ENCODE results near the gene NXNL1. TPM values are rescaled to one million over a fixed set of nuclear protein-coding genes. Genes with fewer than 3 reads are reported as not detected.

NXNL1 gene
- total RNA-seq, 4 donors from 2014 or later, result not detected

DNA sequence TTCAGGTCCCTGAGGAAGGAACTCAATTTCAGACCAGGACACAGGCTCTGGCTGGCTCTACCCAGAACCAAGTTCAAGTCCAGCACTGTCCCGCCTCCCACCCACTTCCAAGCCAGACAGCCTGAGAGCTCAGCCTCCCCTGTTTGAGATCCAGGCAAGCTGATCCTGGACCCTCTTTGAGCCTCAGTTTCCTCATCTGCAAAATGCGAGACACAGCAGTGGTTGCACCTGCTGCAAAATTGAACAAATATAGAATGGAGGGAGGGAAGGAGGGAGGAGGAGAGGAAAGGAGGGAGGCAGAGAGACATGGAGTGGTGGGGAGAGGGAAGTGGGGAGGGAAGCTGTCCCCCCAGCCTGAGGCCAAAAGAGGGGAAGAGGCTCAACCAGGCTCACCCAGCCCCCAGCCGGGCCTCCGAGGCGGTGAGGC is 13.0 kb downstream of the NXNL1 start:
- Histone ChIP-seq H3K4me3 (peak overlapping the region in 1 of 2 donors; percentile 59), H3K36me3 (no peaks in the 10 kb centered on the region), H3K4me1 (peaks cover 0 to 7% of the 10 kb centered on the region in 2 donors), H3K27me3 (no peaks in the 10 kb centered on the region), H3K9me3 (no peaks in the 10 kb centered on the region), H3K27ac (no peak overlapping the region)
- TF ChIP-seq, protein P1, sequence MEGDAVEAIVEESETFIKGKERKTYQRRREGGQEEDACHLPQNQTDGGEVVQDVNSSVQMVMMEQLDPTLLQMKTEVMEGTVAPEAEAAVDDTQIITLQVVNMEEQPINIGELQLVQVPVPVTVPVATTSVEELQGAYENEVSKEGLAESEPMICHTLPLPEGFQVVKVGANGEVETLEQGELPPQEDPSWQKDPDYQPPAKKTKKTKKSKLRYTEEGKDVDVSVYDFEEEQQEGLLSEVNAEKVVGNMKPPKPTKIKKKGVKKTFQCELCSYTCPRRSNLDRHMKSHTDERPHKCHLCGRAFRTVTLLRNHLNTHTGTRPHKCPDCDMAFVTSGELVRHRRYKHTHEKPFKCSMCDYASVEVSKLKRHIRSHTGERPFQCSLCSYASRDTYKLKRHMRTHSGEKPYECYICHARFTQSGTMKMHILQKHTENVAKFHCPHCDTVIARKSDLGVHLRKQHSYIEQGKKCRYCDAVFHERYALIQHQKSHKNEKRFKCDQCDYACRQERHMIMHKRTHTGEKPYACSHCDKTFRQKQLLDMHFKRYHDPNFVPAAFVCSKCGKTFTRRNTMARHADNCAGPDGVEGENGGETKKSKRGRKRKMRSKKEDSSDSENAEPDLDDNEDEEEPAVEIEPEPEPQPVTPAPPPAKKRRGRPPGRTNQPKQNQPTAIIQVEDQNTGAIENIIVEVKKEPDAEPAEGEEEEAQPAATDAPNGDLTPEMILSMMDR (IDR thresholded peaks at IDR 0.05), result no peak
- no peak for TF ChIP-seq POLR2A (IDR thresholded peaks at IDR 0.05)
- DNase-seq, result no peak
- intact Hi-C loops (cut with DNase I; ENCODE audit: low total_unique reads), result no loop called here

DNA sequence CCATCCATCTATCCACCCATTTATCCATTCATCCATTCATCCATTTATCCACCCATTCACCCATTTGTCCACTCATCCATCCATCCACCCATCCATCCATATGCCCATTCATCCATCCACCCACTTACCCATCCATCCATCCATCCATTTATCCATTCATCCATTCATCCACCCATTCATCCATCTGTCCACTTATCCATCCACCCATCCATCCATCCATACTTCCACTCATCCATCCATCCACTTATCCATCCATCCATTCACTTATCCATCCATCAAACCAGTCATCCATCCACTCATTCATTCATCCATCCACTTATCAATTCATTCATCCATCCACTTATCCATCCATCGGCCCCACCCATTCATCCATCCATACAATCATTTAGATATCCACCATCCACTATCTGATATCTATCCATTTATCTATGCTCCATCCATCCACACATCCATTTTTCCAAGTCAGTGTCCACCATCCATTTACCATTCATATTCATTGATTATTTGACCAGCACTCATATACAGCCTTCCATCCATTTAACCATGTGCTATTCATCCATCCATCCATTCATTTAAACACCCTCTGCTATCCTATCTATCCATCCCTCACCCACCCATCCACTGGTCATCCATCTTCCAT is 15.1 kb downstream of the NXNL1 start:
- no peak for DNase-seq
- no peak overlapping the region for H3K4me3 ChIP-seq
- TF ChIP-seq POLR2A (IDR thresholded peaks at IDR 0.05), result no peak
- no peaks in the 10 kb centered on the region for H3K9me3 ChIP-seq
- H3K36me3 ChIP-seq, result no peaks in the 10 kb centered on the region
- H3K4me1 ChIP-seq, result peaks cover 0 to 7% of the 10 kb centered on the region in 2 donors
- H3K27me3 ChIP-seq, result no peaks in the 10 kb centered on the region
- H3K27ac ChIP-seq, result no peak overlapping the region
- intact Hi-C loops (cut with DNase I; ENCODE audit: low total_unique reads), result no loop called here

DNA sequence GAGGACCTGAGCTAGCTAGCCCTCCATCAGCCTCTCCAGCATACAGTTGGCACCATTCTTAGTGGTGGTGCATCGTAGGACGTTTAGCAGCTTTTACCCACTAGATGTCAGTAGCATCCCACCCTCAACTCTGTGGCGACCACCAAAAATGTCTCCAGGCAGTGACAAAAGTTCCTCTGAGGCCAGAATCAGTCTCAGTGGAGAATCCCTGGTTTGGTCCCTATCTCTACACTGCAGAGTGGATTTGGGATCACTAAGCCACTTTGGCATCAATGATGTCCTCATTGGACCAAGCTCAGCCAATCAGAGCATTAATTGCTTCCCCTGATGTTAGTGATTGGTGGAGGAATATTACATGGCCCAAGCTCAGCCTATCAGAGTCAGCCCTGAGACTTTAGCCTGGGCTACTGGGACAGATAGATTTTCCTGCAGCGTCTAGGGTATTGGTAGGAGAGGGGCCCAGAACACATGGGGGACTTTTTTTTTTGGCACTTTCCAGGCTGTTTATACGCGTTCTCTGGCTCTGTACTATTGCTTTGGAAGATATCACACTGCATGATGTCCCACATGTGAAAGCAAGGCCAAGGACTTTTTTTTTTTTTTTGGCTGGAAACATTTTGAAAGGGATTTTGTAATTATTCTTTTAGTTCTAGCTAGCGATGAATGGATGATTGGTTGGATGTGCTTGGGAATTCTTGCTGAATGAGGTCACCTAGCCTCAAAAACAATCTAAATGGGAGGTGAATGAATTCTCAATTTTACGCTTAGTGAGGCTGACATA is 19.3 kb downstream of the NXNL1 start:
- H3K27me3 ChIP-seq, result no peaks in the 10 kb centered on the region
- H3K36me3 ChIP-seq, result no peaks in the 10 kb centered on the region
- H3K27ac ChIP-seq, result peak overlapping the region in 1 of 2 donors; percentile 24
- no peak for DNase-seq
- intact Hi-C loops (cut with DNase I; ENCODE audit: low total_unique reads), result no loop called here
- TF ChIP-seq POLR2A (IDR thresholded peaks at IDR 0.05), result no peak
- TF ChIP-seq, protein P1 (IDR thresholded peaks at IDR 0.05), result peak in 3 of 4 experiments; percentile 19 to 41 (median 31)
- no peaks in the 10 kb centered on the region for H3K9me3 ChIP-seq
- H3K4me1 ChIP-seq, result no peaks in the 10 kb centered on the region
- H3K4me3 ChIP-seq, result no peak overlapping the region

DNA sequence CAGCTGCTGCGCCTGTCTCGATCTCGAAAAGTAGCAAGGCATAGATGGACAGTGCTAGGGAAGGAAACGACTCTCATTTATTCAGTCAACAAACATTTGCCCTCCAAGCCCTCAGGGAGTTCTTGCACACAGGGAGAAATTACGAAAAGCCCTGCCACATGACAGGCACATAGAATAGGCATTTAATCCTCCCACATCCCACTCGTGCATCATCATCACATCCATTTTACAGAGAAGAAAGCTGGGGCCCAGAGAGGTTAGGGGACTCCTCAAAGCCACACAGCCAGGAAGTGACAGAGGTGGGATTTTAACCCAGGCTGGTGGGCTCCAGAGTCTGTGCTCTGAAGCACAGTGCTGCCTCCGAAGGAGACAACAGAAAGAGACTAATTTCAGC is 23.9 kb downstream of the NXNL1 start:
- no peaks in the 10 kb centered on the region for H3K4me1 ChIP-seq
- TF ChIP-seq, protein P1 (IDR thresholded peaks at IDR 0.05), result no peak
- no peak for TF ChIP-seq POLR2A (IDR thresholded peaks at IDR 0.05)
- H3K36me3 ChIP-seq, result no peaks in the 10 kb centered on the region
- no peak overlapping the region for H3K27ac ChIP-seq
- H3K4me3 ChIP-seq, result no peak overlapping the region
- no peak for DNase-seq
- intact Hi-C loops (cut with DNase I; ENCODE audit: low total_unique reads), result no loop called here
- H3K27me3 ChIP-seq, result no peaks in the 10 kb centered on the region
- no peaks in the 10 kb centered on the region for H3K9me3 ChIP-seq

DNA sequence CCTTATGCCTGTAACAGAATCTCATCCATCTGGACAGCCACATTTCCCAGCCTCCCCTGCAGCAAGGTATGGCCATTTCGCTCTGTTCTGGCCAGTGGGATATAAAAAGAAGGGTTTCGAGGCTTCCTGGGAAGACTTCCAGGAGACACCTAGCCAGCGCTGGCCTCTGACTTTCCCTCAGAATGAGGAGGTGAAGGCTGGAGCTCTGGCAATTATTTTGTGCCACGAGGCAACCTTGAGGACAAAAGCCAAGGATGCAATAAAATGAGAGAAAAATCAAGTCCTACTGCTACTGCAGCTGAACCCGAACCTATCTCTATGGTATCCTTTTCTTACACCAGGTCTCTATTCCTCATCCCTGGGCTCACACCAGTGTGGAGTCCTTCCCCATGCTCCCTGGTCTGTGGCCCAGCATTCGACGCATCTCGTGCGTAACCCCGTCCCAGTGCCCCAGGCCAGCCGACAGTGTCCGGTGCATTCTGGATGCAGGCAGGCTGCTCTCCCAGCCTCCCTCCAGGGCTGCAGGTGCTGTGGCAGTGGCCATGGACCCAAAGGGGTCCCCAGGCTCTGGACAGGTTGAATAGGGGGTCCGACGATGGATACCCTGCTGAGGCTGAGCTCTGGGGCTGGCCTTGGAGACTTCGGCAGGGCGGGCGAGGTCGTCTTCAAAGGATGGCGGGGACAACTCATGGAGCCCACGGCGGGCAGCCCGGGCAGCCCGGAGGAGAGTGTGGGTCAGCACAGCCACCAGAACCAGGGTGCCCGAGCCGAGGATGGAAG is 24.4 kb downstream of the NXNL1 start:
- intact Hi-C loops (cut with DNase I; ENCODE audit: low total_unique reads), result no loop called here
- H3K4me1 ChIP-seq, result no peaks in the 10 kb centered on the region
- DNase-seq, result no peak
- no peak overlapping the region for H3K27ac ChIP-seq
- no peaks in the 10 kb centered on the region for H3K9me3 ChIP-seq
- H3K4me3 ChIP-seq, result no peak overlapping the region
- H3K27me3 ChIP-seq, result no peaks in the 10 kb centered on the region
- no peaks in the 10 kb centered on the region for H3K36me3 ChIP-seq
- no peak for TF ChIP-seq POLR2A (IDR thresholded peaks at IDR 0.05)

All from uterus (tissue), 4 donors.